ENCODE results near the gene RAB27A. TPM values are rescaled to one million over a fixed set of nuclear protein-coding genes. Genes with fewer than 3 reads are reported as not detected.

RAB27A gene
- total RNA-seq, 2 donors from 2014 or later, result 46.0 to 69.6 TPM

- Histone ChIP-seq H3K27me3 (no peaks in the 10 kb centered on the region), H3K4me1 (peaks cover 3% of the 10 kb centered on the region), H3K36me3 (no peaks in the 10 kb centered on the region), H3K9me3 (no peaks in the 10 kb centered on the region), H3K4me3 (no peak overlapping the region), H3K9ac (ENCODE audit: low read depth in 2 of 2, low read length in 2 of 2) (no peak overlapping the region), H3K27ac (no peak overlapping the region)
- no peak for DNase-seq
- no peak for TF ChIP-seq CTCF (IDR thresholded peaks at IDR 0.05)
- intact Hi-C loops (cut with DNase I), result no loop called here
These were observed 54.0 kb downstream of the RAB27A start for GRCh38 chr15:55235546-55236036.

DNA sequence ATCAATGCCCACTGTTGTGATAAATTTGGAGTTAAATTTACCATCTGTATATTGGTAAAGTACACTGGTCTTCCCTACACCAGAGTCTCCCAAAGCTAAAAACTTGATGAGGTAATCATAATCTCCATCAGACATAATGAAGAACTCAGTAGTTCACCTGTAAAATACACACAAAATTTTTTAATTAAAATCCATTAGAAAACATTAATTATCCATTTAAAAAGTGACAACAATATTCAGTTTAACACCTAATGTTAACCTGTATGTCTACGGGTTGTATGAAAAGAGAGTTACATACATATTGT lies 54.9 kb downstream of the RAB27A start:
- H3K27ac ChIP-seq, result no peak overlapping the region
- H3K9ac ChIP-seq (ENCODE audit: low read depth in 2 of 2, low read length in 2 of 2), result no peak overlapping the region
- H3K4me1 ChIP-seq, result no peaks in the 10 kb centered on the region
- intact Hi-C loops (cut with DNase I), result no loop called here
- H3K27me3 ChIP-seq, result no peaks in the 10 kb centered on the region
- H3K36me3 ChIP-seq, result no peaks in the 10 kb centered on the region
- no peak overlapping the region for H3K4me3 ChIP-seq
- H3K9me3 ChIP-seq, result no peaks in the 10 kb centered on the region
- DNase-seq, result no peak
- TF ChIP-seq CTCF (IDR thresholded peaks at IDR 0.05), result no peak

DNA sequence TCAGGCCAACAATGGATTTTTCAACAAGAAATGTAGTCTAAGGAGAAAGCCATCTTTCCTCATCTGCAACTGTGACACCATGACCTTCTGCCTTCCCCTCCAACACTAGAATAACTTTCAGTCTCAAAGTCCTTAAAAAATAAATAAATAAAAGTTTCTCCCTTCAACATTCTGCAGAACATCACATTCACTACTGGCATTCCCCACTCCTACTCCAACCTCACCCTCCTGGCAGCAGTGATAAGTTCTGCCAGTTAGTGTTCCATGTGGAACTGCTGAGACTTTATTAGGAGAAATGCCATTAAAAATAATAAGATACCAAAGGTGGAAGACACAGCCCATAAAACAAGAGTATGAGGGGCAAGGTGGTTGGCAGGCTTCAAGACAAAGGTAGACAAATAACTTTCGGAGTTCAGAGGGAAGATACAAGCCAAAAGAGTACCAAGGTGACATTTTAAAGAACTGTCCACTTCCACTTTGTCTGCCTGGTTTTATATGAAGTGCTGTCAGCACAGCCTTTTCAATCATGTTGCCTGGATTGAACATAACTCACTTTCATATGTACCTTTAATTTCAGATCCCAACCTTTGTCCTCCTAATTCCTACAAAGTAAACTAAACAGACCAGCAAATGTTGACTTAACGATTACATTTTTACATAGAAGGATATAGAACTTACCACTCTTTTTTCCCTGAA lies 55.4 kb downstream of the RAB27A start:
- no peak for TF ChIP-seq CTCF (IDR thresholded peaks at IDR 0.05)
- Histone ChIP-seq H3K9ac (ENCODE audit: low read depth in 2 of 2, low read length in 2 of 2) (no peak overlapping the region), H3K27ac (peak overlapping the region; percentile 46), H3K9me3 (no peaks in the 10 kb centered on the region), H3K27me3 (no peaks in the 10 kb centered on the region), H3K4me3 (no peak overlapping the region), H3K4me1 (no peaks in the 10 kb centered on the region), H3K36me3 (no peaks in the 10 kb centered on the region)
- intact Hi-C loops (cut with DNase I), result no loop called here
- DNase-seq, result no peak

- Histone ChIP-seq H3K27me3 (no peaks in the 10 kb centered on the region), H3K9ac (ENCODE audit: low read depth in 2 of 2, low read length in 2 of 2) (no peak overlapping the region), H3K9me3 (no peaks in the 10 kb centered on the region), H3K36me3 (peaks cover 5% of the 10 kb centered on the region), H3K4me3 (no peak overlapping the region), H3K4me1 (no peaks in the 10 kb centered on the region), H3K27ac (no peak overlapping the region)
- DNase-seq, result no peak
- intact Hi-C loops (cut with DNase I), result no loop called here
- TF ChIP-seq CTCF (IDR thresholded peaks at IDR 0.05), result no peak
These were observed 58.2 kb downstream of the RAB27A start for GRCh38 chr15:55231455-55231854.

DNA sequence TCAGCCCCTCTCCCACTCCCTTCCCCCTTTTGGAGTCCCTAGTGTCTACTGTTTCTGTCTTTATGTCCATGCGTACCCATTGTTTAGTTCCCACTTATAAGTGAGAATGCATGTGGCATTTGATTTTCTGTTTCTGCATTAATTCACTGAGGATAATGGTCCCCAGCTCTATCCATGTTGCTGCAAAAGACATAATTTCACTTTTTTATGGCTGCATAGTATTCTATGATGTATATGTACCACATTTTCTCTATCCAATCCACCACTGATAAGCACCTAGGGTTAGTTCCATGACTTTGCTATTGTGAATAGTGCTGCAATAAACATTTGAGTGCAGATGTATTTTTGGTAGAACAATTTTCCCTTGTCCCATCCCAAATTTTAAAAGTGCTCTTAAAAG lies 58.7 kb downstream of the RAB27A start:
- peaks cover 5% of the 10 kb centered on the region for H3K36me3 ChIP-seq
- no peak for TF ChIP-seq CTCF (IDR thresholded peaks at IDR 0.05)
- H3K27ac ChIP-seq, result no peak overlapping the region
- intact Hi-C loops (cut with DNase I), result no loop called here
- DNase-seq, result no peak
- H3K9ac ChIP-seq (ENCODE audit: low read depth in 2 of 2, low read length in 2 of 2), result no peak overlapping the region
- H3K27me3 ChIP-seq, result no peaks in the 10 kb centered on the region
- no peaks in the 10 kb centered on the region for H3K9me3 ChIP-seq
- H3K4me1 ChIP-seq, result no peaks in the 10 kb centered on the region
- no peak overlapping the region for H3K4me3 ChIP-seq
